ENCODE data around the gene DGKA. TPM values are rescaled to one million over a fixed set of nuclear protein-coding genes. Genes with fewer than 3 reads are reported as not detected.
A peak's percentile ranks its signal among the peaks of the same experiment; 100 is the strongest.

DGKA gene
- total RNA-seq, 1 experiment from 2014 or later, result 58.3 TPM

GRCh38 chr12:55955800-55956508 is 25.0 kb downstream of the DGKA start (continued):
- peak; percentile 72 for TF ChIP-seq RAD21 (IDR thresholded peaks at IDR 0.05; ENCODE audit: low read depth)
- TF ChIP-seq SRF (IDR thresholded peaks at IDR 0.05; ENCODE audit: low read depth), result no peak
- no peak for TF ChIP-seq CEBPB (IDR thresholded peaks at IDR 0.05; ENCODE audit: low read depth)
- no peak for TF ChIP-seq ZFX (IDR thresholded peaks at IDR 0.05)
- no peak for TF ChIP-seq EZH2phosphoT487 (IDR thresholded peaks at IDR 0.05; ENCODE audit: borderline replicate concordance)
- no peak for TF ChIP-seq ELF1 (IDR thresholded peaks at IDR 0.05; ENCODE audit: borderline replicate concordance, low read depth)
- no peak for TF ChIP-seq EGR1 (IDR thresholded peaks at IDR 0.05; ENCODE audit: low read depth)
- no peak for TF ChIP-seq POLR2A (IDR thresholded peaks at IDR 0.05; ENCODE audit: borderline replicate concordance, extremely low read depth, insufficient read depth, insufficient read length)
- no peak; the same call in 1 of the 2 replicates for TF ChIP-seq MAX (IDR thresholded peaks at IDR 0.05)
- TF ChIP-seq ZBTB33 (IDR thresholded peaks at IDR 0.05; ENCODE audit: extremely low read depth, insufficient replicate concordance, low read length), result no peak
- TF ChIP-seq TCF7L2 (IDR thresholded peaks at IDR 0.05; ENCODE audit: borderline replicate concordance, extremely low read depth, insufficient read depth, insufficient read length), result peak; percentile 97
- no peak for TF ChIP-seq ATF3 (IDR thresholded peaks at IDR 0.05)
- no peak for TF ChIP-seq EZH2 (IDR thresholded peaks at IDR 0.05)
- peak; percentile 24 for TF ChIP-seq YY1 (IDR thresholded peaks at IDR 0.05; ENCODE audit: extremely low read depth, insufficient replicate concordance, low read depth, low read length)
- no peak for TF ChIP-seq ZNF274 (IDR thresholded peaks at IDR 0.05; ENCODE audit: low read depth, low read length)
- TF ChIP-seq JUND (IDR thresholded peaks at IDR 0.05), result peak; percentile 95
